SK-N-SH (cell line): ENCODE measurements around the gene RBM14. TPM values are rescaled to one million over a fixed set of nuclear protein-coding genes. Genes with fewer than 3 reads are reported as not detected.
A peak's percentile ranks its signal among the peaks of the same experiment; 100 is the strongest.

Experiments
- CTCF ChIA-PET: fragments of 300-600, 350-600 bp; formaldehyde crosslinking; extraction: SDS; loops from one replicate; lab custom pipeline; 2021; lab: Yijun Ruan, JAX
- POLR2A ChIA-PET: fragments of 350-600 bp; sonication (Branson Sonifier 250); formaldehyde crosslinking; extraction: SDS; loops from one replicate; lab custom pipeline; 2020; ENCODE audit warnings: antibody characterized with exemption, inconsistent platforms; lab: Yijun Ruan, JAX
- DNase-seq: peaks from one replicate; pipeline ENCODE4 v3.0.0; 2012
- H2AFZ ChIP-seq: fragments of 200-600 bp; sonication (generic); 2 replicates; pipeline ENCODE4 v1.8.1; 2016; ENCODE audit warnings: antibody characterized with exemption, mild to moderate bottlenecking, low read depth
- H3F3A ChIP-seq: fragments of 200-600 bp; sonication (generic); replicated peaks from 2 replicates; pipeline ENCODE3; 2016; ENCODE audit warnings: antibody characterized with exemption, mild to moderate bottlenecking; ENCODE audit not compliant: insufficient read depth
- H3K27ac ChIP-seq, 2 experiments: fragments of 200-500 bp in 1 of 2; fragments of 200-600 bp in 1 of 2; sonication (Bioruptor generic) in 1 of 2; sonication (generic), shearing (Covaris generic) in 1 of 2; 2 replicates each; pipeline versions ENCODE4 v1.5.1 to v1.6.1; 2014 to 2016; ENCODE audit warnings: low read depth in 2 of 2, inconsistent platforms in 1 of 2, low read length in 1 of 2, mild to moderate bottlenecking in 1 of 2, mixed read lengths in 1 of 2
- H3K27me3 ChIP-seq: fragments of 200-600 bp; sonication (generic), shearing (Covaris generic); 2 replicates; pipeline ENCODE4 v1.6.1; 2016; ENCODE audit warnings: mixed run types; ENCODE audit not compliant: insufficient read depth
- H3K36me3 ChIP-seq, 2 experiments: fragments of 200-500 bp in 1 of 2; fragments of 200-600 bp in 1 of 2; sonication (Bioruptor generic) in 1 of 2; sonication (generic) in 1 of 2; replicated peaks in 1 of 2; 2 replicates each; pipeline versions ENCODE3 to v1.5.1; 2014 to 2016; ENCODE audit warnings: low read length in 1 of 2, mild to moderate bottlenecking in 1 of 2; ENCODE audit not compliant: insufficient read depth in 2 of 2, control insufficient read depth in 1 of 2
- H3K4me1 ChIP-seq, 2 experiments: fragments of 200-500 bp in 1 of 2; fragments of 200-600 bp in 1 of 2; sonication (Bioruptor generic) in 1 of 2; sonication (generic), shearing (Covaris generic) in 1 of 2; 2 replicates each; pipeline versions ENCODE4 v1.5.1 to v1.6.1; 2014 to 2016; ENCODE audit warnings: low read depth in 1 of 2, low read length in 1 of 2, mixed run types in 1 of 2; ENCODE audit not compliant: insufficient read depth in 2 of 2, control insufficient read depth in 1 of 2
- H3K4me2 ChIP-seq: fragments of 200-600 bp; sonication (generic), shearing (Covaris generic); 2 replicates; pipeline ENCODE4 v1.6.1; 2017; ENCODE audit warnings: mixed run types
- H3K4me3 ChIP-seq, 2 experiments: fragments of 200-500 bp in 1 of 2; fragments of 200-600 bp in 1 of 2; sonication (Bioruptor generic) in 1 of 2; sonication (generic), shearing (Covaris generic) in 1 of 2; 2 replicates each; pipeline versions ENCODE4 v1.5.1 to v1.8.1; 2014 to 2016; ENCODE audit warnings: low read depth in 2 of 2, inconsistent platforms in 1 of 2, low read length in 1 of 2, mild to moderate bottlenecking in 1 of 2, mixed read lengths in 1 of 2, moderate library complexity in 1 of 2
- H3K79me2 ChIP-seq: fragments of 200-600 bp; sonication (generic); 2 replicates; pipeline ENCODE4 v1.8.1; 2017; ENCODE audit warnings: mild to moderate bottlenecking; ENCODE audit not compliant: insufficient read depth
- H3K9ac ChIP-seq: fragments of 200-600 bp; sonication (generic); 2 replicates; pipeline ENCODE4 v1.6.1; 2017; ENCODE audit warnings: mixed run types
- H3K9me2 ChIP-seq: fragments of 200-600 bp; sonication (generic); 2 replicates; pipeline ENCODE4 v1.6.1; 2017; ENCODE audit warnings: mixed run types
- H3K9me3 ChIP-seq: fragments of 200-600 bp; sonication (generic); 2 replicates; pipeline ENCODE4 v1.6.1; 2017; ENCODE audit warnings: mixed run types, mild to moderate bottlenecking, moderate library complexity
- H4K20me1 ChIP-seq: fragments of 200-600 bp; sonication (generic); 2 replicates; pipeline ENCODE4 v1.6.1; 2017; ENCODE audit warnings: mild to moderate bottlenecking, mixed run types; ENCODE audit not compliant: insufficient read depth
- ELF1 ChIP-seq: IDR thresholded peaks from 2 replicates; pipeline ENCODE4 v1.4.0; 2012
- EP300 ChIP-seq, 2 experiments: IDR thresholded peaks; 2 replicates each; pipeline versions ENCODE4 v1.4.0 to v1.6.1; 2012; ENCODE audit warnings: borderline replicate concordance in 1 of 2, low read depth in 1 of 2, low read length in 1 of 2
- FOSL2 ChIP-seq: IDR thresholded peaks from 2 replicates; pipeline ENCODE4 v1.4.0; 2012; ENCODE audit warnings: low read depth, mild to moderate bottlenecking, moderate library complexity, borderline replicate concordance
- FOXM1 ChIP-seq: IDR thresholded peaks from 2 replicates; pipeline ENCODE4 v1.4.0; 2012; ENCODE audit warnings: low read depth, mild to moderate bottlenecking
- GABPA ChIP-seq: IDR thresholded peaks from 2 replicates; pipeline ENCODE4 v1.4.0; 2012; ENCODE audit warnings: low read depth, mild to moderate bottlenecking
- IRF3 ChIP-seq: fragments of 150-350 bp; IDR thresholded peaks from 2 replicates; pipeline ENCODE4 v1.6.1; 2016; ENCODE audit warnings: mild to moderate bottlenecking, low read depth, low read length
- NFIC ChIP-seq: IDR thresholded peaks from 2 replicates; pipeline ENCODE4 v1.4.0; 2012; ENCODE audit warnings: borderline replicate concordance
- POLR2AphosphoS5 ChIP-seq: IDR thresholded peaks from 2 replicates; pipeline ENCODE4 v1.6.1; 2012; ENCODE audit warnings: low read depth, low read length
- SMC3 ChIP-seq: IDR thresholded peaks from 2 replicates; pipeline ENCODE4 v1.6.1; 2012; ENCODE audit warnings: low read depth, low read length, improper control_type of control experiment
- TCF12 ChIP-seq: IDR thresholded peaks from 2 replicates; pipeline ENCODE4 v1.4.0; 2012
- USF1 ChIP-seq: IDR thresholded peaks from 2 replicates; pipeline ENCODE4 v1.4.0; 2012; ENCODE audit warnings: low read depth, borderline replicate concordance
- WGBS: methylation state at CpG from one replicate; pipeline ENCODE4 v1.1.6; 2017; ENCODE audit warnings: low lambda C conversion rate; 5-methylcytosine and 5-hydroxymethylcytosine counted together
- polyA plus RNA-seq, 3 experiments: library from polyadenylated mRNA; depleted of rRNA; stranded (reverse); fragments of >200 nt; gene quantifications; 2 replicates each; pipeline ENCODE4 v1.2.3, GENCODE V29; 2012
- TF ChIP-seq, protein P1 (sequence below): IDR thresholded peaks from 2 replicates; pipeline ENCODE4 v1.4.0; 2012; ENCODE audit warnings: low read depth

The RBM14 gene
- polyA plus RNA-seq, 1 of the 3 experiments (the other 2 are of a cell fraction): 19.8 TPM

GRCh38 chr11:66641834-66642233, 25.4 kb downstream of the RBM14 start:
- 14% methylated on average over 3 of the region's 3 CpGs for WGBS
- peaks cover 70 to 71% of the 10 kb centered on the region in 2 experiments for H3K36me3 ChIP-seq

GRCh38 chr11:66643745-66644437, 27.5 kb downstream of the RBM14 start:
- peaks cover 79 to 91% of the 10 kb centered on the region in 2 experiments for H3K36me3 ChIP-seq
- peaks cover 34 to 52% of the 10 kb centered on the region in 2 experiments for H3K4me1 ChIP-seq
- H3K9me2 ChIP-seq: no peaks in the 10 kb centered on the region
- no peak for DNase-seq
- no peaks in the 10 kb centered on the region for H3K9me3 ChIP-seq
- H3K27ac ChIP-seq: no peak overlapping the region
- no peak overlapping the region for H2AFZ ChIP-seq
- H3K4me2 ChIP-seq: peak overlapping the region; percentile 83
- H4K20me1 ChIP-seq: peaks cover 100% of the 10 kb centered on the region
- H3K27me3 ChIP-seq: no peaks in the 10 kb centered on the region
- CTCF ChIA-PET: interaction anchor here (0.6 to 1.8 kb wide), 6 partner anchors 11 to 280 kb away, joined by 3 to 9 read pairs (median 3); partner anchors contain the start of gene RBM4B
- H3F3A ChIP-seq: peaks cover 18% of the 10 kb centered on the region
- POLR2A ChIA-PET: no interaction called here
- no peak overlapping the region for H3K9ac ChIP-seq
- H3K79me2 ChIP-seq: peaks cover 100% of the 10 kb centered on the region
- TF ChIP-seq IRF3 (no peak), USF1 (no peak), TCF12 (no peak), FOXM1 (no peak), POLR2AphosphoS5 (0 out of 2 replicates have a peak, but pooled peaks have one; percentile 24)
- peak overlapping the region in 1 of 2 experiments; percentile 75; a peak in 2 of 4 replicates for H3K4me3 ChIP-seq
- 80% methylated on average over 15 of the region's 24 CpGs for WGBS

More at GRCh38 chr11:66641834-66642233, 25.4 kb downstream of the RBM14 start:
- TF ChIP-seq NFIC: 0 out of 2 replicates have a peak, but pooled peaks have one; percentile 23
- no peak for TF ChIP-seq EP300 (IDR thresholded peaks at IDR 0.05; ENCODE audit: borderline replicate concordance in 1 of 2, low read depth in 1 of 2, low read length in 1 of 2)
- TF ChIP-seq, protein P1, sequence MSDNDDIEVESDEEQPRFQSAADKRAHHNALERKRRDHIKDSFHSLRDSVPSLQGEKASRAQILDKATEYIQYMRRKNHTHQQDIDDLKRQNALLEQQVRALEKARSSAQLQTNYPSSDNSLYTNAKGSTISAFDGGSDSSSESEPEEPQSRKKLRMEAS: no peak
- no peak for TF ChIP-seq IRF3
- TF ChIP-seq GABPA: no peak
- no peak for TF ChIP-seq ELF1
- TF ChIP-seq FOSL2: no peak
- no peak for TF ChIP-seq TCF12
- TF ChIP-seq SMC3: no peak
- H3K4me1 ChIP-seq: peaks cover 43 to 56% of the 10 kb centered on the region in 2 experiments
- ChIA-PET POLR2A (no interaction called here), CTCF (interaction anchor here (1.3 to 1.8 kb wide), 3 partner anchors 11 to 64 kb away, joined by 3 to 5 read pairs (median 4); partner anchors contain the start of gene RBM4B)
- peak overlapping the region; percentile 96; the same call in 1 of the 2 replicates for H3K9ac ChIP-seq
- H3K4me3 ChIP-seq: peak overlapping the region; percentile 75 to 97
- no peaks in the 10 kb centered on the region for H3K27me3 ChIP-seq
- peak overlapping the region; percentile 83 for H3K4me2 ChIP-seq
- peaks cover 97% of the 10 kb centered on the region for H3K79me2 ChIP-seq
- no peaks in the 10 kb centered on the region for H3K9me3 ChIP-seq
- no peak for DNase-seq
- H4K20me1 ChIP-seq: peaks cover 82% of the 10 kb centered on the region
- H2AFZ ChIP-seq: no peak overlapping the region
- no peak overlapping the region for H3K27ac ChIP-seq
- peaks cover 15% of the 10 kb centered on the region for H3F3A ChIP-seq
- no peaks in the 10 kb centered on the region for H3K9me2 ChIP-seq
